ENCODE data around the gene SPAG9.
"Not testable (repeated sequence)": the region's sequence is repeated elsewhere in the genome, so short reads cannot be mapped to it uniquely, and the experiment has no call there.

Gene SPAG9

DNA sequence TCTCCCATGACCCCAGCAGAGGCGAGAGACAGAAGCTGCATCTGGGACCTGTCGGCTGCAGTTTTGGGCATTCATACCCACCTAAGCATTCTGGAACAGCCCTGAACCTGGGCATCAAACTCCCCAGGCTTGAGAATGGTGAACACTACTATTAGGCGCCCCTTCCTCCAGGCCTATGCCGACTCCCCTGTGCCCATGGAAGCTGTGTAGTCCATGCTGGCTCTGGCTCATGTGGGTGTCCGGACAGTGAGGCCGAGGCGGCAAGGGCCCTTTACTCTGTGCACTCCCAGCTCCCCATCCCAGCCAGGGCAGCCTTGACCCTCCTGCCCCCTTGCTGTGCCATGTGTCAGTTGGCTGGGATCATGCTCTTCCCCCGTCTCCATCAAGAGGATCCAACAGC is 165.5 kb downstream of the SPAG9 start:
- DNase-seq, result no peak

- DNase-seq, result no peak
Observed at GRCh38 chr17:50954641-50955121, 166.0 kb downstream of the SPAG9 start.

GRCh38 chr17:50953831-50954601 is 166.7 kb downstream of the SPAG9 start:
- peak in 6 of 56 donors; percentile 18 to 38 (median 26) for DNase-seq

DNA sequence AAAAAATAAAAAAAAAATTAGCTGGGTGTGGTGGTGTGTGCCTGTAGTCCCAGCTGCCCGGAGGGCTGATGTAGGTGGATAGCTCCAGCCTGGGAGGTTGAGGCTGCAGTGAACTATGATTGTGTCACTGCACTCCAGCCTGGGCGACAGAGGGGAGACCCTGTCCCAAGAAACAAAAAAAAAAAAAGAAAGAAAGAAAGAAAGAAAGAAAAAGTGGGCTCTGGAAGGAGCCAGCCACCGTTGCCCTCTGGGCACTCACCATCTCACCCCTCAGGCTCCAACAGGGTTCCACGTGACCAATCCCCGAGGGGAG is 167.2 kb downstream of the SPAG9 start:
- DNase-seq, result no peak

DNA sequence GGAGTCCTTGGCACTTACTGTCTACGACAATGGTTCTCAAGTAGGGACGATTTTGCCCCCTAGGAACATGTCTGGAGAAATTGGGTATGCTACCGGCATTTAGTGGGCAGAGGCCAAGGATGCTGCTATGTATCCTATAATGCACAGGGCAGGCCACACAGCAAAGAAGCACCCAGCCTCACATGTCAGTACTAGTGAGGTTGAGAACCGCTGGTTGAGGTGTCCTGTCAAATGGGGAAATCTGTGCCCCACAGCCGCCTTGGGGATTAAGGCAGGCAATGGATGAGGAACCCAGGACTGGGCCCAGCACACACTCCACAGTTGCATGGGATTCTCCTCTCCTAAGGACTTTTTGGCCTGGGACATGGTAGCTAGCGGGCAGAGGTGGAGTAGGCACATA is 167.8 kb downstream of the SPAG9 start:
- DNase-seq, result no peak

GRCh38 chr17:50952013-50952412 is 168.7 kb downstream of the SPAG9 start:
- peak in 1 of 56 donors; percentile 41 for DNase-seq

DNA sequence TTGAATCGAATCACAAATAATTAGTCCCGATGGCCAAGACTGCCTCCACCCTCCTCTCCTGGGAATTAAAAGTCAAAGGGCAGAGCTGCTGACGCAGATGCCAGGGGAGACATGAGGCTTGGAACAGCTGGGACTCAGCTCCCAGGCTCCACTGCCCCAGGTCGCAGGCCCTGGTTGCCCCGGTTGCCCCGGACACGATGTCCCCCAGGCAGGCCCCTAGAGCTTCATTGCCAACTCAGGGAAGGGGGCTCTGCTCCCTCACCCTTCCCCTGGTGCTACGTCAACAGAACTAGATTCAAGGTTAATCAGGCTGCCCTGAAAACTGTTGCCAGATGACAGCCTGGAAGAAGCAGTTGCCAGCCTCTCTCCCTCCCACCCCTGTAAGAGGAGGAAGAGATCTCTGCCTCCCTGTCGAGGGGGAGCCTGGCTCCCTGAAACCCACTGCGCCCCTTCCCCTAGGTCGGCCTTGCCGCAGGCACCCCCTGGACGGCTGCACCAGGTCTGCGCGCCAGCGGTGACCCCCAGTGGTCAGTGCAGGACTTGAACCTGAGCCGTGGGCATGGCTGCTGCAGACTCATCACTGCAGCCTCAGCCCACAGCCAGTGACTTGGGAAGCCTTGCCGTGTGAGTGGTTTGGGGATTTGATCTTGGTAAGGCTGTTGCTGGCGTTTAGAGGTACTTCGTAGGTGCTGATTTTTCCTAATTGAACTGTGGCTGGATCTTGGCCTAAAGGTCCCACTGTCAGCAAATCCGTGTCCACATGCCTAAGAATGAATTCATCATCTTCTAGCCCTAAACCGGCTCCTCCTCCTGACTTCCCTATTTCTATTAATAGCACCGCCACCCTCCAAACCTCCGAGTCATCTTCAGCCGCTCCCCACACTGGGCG is 170.4 kb downstream of the SPAG9 start:
- DNase-seq, result peak in 50 of 56 donors; percentile 21 to 83 (median 62)

DNA sequence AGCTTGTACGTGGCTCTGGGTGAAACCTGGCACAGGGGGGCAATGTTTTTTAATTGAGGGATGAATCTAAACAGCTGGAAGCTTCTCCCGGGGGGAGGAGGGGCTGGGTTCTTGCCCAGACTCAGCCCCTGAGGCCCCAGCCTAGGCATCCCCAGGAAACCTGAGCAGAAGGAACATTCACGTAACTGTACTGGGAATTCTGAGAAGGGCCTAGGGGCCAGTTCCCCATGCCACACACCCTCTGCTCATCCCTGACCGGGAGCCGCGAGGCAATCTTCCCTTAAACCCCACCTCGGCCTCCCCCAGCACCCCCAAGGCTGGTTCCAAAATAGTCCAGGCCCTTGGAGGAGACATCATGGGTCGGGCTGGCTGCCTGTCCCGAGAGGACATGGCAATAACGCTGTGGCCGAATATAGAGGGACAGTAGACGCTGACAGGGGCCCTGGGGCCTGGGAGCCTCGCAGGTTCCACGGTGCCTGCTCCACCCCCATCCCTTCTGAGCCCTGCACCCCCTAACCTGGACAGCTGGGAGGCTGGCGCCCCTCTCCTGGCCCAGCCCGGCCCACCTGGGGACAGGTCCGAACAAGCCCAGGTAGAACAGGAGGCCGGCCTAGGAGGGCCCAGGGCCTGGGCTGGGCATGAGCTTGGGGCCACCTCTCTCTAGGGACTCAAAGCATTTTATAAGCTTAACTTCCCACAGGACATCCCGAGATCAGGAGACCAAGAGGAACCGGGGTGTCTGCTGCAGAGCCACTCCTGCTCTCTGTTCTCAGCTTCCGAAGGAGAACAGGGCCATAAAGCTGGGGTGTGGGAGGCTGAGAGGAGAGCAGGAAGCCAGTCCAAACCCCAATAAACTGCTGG is 171.3 kb downstream of the SPAG9 start:
- DNase-seq, result no peak

DNA sequence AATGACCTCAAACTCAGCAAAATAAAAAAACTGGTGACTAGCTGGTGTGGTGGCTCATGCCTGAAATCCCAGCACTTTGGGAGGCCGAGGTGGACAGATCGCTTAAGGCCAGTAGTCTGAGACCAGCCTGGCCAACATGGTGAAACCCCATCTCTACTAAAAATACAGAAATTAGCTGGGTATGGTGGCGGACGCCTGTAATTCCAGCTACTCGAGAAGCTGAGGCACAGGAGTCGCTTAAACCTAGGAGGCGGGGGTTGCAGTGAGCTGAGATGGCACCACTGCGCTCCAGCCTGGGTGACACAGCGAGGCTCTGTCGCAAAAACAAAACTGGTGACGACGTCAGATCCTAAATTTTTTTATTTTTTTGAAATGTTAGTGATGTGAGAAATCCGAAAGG is 172.0 kb downstream of the SPAG9 start:
- DNase-seq, result no peak

- peak in 22 of 56 donors; percentile 10 to 86 (median 46) for DNase-seq
Observed at GRCh38 chr17:50947782-50948543, 172.7 kb downstream of the SPAG9 start.

- no peak for DNase-seq
Observed at GRCh38 chr17:50946891-50947781, 173.5 kb downstream of the SPAG9 start.

GRCh38 chr17:50946223-50946890 is 174.3 kb downstream of the SPAG9 start:
- DNase-seq, result no peak

DNA sequence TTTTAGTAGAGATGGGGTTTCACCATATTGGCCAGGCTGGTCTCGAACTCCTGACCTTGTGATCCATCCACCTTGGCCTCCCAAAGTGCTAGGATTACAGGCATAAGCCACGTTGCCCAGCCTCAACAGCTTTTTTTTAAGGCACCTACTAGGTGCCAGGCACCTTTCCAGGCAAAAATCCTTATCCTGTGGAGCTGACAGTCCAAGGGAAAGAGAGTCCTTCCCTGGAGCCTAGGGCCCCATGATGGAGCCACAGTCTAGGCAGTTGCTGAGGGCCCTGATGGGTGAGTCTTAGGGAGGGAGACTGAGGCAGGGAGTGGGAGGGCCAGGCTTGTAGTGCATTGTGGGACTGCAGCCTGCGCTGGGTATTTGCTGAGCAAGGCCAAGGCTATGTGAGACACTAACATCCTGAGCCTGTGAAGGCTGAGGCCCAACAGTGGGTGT is 174.9 kb downstream of the SPAG9 start:
- no peak for DNase-seq

DNA sequence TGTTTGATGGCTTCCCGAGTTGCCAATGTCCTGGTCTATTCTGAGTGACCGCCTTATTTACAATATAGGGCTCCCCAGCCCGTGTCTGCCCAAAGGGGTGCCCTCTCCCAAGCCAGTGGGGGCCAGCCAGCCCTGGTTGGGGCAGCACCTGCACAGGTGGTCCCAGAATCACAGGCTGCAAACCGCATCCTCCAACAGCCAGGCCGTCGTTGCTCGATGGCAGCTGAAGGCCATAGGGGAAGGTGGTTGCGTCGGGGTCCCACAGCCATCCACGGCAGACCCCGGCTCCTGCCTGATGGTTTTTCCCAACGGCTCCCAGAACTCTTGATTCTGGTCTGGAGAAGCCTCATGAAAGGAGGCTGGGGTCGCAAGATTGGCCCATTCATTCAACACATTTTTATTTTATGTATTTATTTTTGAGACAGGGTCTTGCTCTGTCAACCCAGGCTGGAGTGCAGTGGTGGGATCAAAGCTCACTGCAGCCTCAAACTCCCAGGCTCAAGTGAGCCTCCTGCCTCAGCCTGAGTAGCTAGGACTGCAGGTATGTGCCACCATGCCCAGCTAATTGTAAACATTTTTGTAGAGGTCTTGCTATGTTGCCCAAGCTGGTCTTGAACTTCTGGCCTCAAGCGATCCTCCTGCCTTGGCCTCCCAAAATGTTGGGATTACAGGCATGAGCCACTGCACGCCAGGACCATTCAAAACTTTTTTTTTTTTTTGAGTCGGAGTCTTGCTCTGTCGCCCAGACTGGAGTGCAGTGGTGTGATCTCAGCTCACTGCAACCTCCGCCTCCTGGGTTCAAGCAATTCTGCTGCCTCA is 175.6 kb downstream of the SPAG9 start:
- DNase-seq, result no peak

DNA sequence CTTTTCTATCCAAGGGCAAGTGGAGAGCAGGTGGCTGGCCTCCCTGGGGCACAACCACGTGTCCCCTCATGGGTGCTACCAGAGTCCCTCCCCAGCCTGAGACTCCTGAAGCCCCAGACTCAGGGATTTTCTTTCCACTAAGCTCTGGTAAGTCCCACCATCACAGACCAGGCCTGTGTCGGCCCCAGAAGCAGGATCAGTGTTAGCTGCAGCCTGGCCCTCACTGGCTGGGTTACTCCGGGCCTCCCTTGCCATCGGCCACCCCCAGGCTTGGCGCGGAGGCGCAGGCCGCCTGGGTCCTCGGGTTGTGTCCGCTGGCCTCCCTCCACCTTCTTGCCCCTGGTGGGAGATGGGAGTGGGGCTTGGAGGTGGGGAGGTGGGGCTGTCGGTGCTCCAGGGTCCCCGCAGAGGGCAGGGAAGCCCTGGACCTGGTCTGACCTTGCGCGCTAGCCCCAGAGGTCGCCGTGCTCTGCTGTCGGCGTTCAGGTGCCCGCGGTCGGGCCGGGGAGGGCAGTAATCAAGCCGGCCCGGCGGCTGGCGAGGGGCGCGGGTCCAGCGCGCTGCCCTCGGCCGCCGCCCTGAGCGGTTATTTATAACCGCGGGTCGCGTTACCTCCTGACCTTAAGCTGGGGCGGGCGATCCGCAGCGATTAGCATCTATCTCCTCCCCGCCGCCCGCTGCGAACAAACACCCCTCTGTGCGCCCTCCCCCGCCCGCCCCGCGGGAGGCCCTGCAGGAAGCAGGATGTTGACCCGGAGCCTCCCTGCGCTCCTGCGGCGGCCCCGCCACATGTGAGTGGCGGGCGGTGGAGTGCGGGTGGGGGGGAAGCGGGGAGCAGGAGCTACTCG is 176.4 kb downstream of the SPAG9 start:
- peak in 49 of 56 donors; percentile 22 to 88 (median 58) for DNase-seq

DNA sequence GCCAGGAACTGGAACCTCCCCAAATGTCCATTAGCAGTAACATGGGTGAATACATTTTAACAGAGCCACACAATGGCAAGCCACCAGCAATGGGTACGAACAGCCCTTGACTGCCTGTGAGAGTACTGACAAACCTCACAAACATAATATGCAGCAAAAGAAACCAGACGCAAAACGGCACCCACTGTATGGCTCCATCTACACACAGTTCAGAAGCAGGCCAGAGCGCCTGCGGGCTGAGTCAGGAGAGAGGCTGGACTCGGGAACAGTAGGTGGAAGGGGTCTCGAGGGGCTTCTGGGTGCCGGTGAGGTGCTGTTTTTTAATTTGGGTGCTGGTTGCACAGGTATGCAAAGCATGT is 177.1 kb downstream of the SPAG9 start:
- DNase-seq, result peak in 3 of 56 donors; percentile 20 to 31 (median 23)

DNA sequence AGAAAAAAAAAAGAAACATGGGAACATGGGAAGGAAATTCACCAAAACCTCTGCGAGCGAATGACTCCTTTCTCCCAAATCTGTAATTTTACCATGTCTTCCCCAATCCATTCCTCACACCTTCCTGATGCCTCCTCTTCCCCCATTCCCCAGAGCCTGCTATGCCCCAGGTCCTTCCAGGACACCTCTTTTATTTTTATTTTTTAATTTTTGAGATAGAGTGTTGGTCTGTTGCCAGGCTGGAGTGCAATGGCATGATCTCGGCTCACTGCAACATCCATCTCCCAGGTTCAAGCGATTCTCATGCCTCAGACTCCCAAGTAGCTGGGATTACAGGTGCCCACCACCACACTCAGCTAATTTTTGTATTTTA is 179.0 kb downstream of the SPAG9 start:
- DNase-seq, result not testable (repeated sequence)
